CD4-positive, CD25-positive, alpha-beta regulatory T cell (primary cell): ENCODE data around the gene RPL19. TPM values are rescaled to one million over a fixed set of nuclear protein-coding genes. Genes with fewer than 3 reads are reported as not detected.

Experiments used
- ATAC-seq, 2 donors: fragments of 150-1000 bp; cut with Tn5 transposase; one replicate each; pipeline ENCODE4 v1.10.0; 2021; ENCODE audit warnings: low read depth in 2 of 2, moderate number of reproducible peaks in 2 of 2, moderate library complexity in 1 of 2
- DNase-seq, 3 donors: peaks; one replicate each; pipeline versions ENCODE4 v3.0.0 to v3.0.0-alpha.2; 2012 to 2022; ENCODE audit warnings: mixed read lengths in 1 of 3
- H3K27ac ChIP-seq: one replicate; pipeline ENCODE4 v1.7.0; 2013; ENCODE audit warnings: mild to moderate bottlenecking, low read length; ENCODE audit not compliant: insufficient read depth, poor library complexity, severe bottlenecking
- H3K27me3 ChIP-seq: one replicate; pipeline ENCODE4 v1.7.0; 2013; ENCODE audit warnings: low read length; ENCODE audit not compliant: control insufficient read depth, insufficient read depth
- H3K36me3 ChIP-seq: one replicate; pipeline ENCODE4 v1.7.0; 2013; ENCODE audit warnings: mild to moderate bottlenecking, low read length, moderate library complexity; ENCODE audit not compliant: control insufficient read depth, insufficient read depth
- H3K4me1 ChIP-seq: 2 replicates; pipeline ENCODE4 v1.7.0; 2013; ENCODE audit warnings: mild to moderate bottlenecking, low read length; ENCODE audit not compliant: insufficient read depth, control insufficient read depth, poor library complexity, severe bottlenecking
- H3K4me3 ChIP-seq: one replicate; pipeline ENCODE4 v1.7.0; 2013; ENCODE audit warnings: low read depth, mild to moderate bottlenecking, low read length, moderate library complexity
- H3K9me3 ChIP-seq, 2 experiments: 1 replicate in 1 of 2; 2 replicates in 1 of 2; pipeline ENCODE4 v1.7.0; 2013; ENCODE audit warnings: low read length in 2 of 2, mild to moderate bottlenecking in 1 of 2, moderate library complexity in 1 of 2; ENCODE audit not compliant: control insufficient read depth in 2 of 2
- H3K27ac Mint-ChIP-seq, 3 donors: one replicate each; pipeline ENCODE4 v1.8.0; 2020 to 2022; ENCODE audit warnings: mild to moderate bottlenecking in 3 of 3, mixed read lengths in 3 of 3, moderate library complexity in 2 of 3
- H3K27me3 Mint-ChIP-seq: one replicate; pipeline ENCODE4 v1.8.0; 2022; ENCODE audit warnings: mild to moderate bottlenecking, mixed read lengths
- H3K36me3 Mint-ChIP-seq: one replicate; pipeline ENCODE4 v1.8.0; 2020; ENCODE audit warnings: mixed read lengths
- H3K4me1 Mint-ChIP-seq, 4 donors: one replicate each; pipeline ENCODE4 v1.8.0; 2020 to 2022; ENCODE audit warnings: mixed read lengths in 4 of 4, mild to moderate bottlenecking in 1 of 4
- H3K4me3 Mint-ChIP-seq, 4 donors: one replicate each; pipeline ENCODE4 v1.8.0; 2020 to 2022; ENCODE audit warnings: mild to moderate bottlenecking in 4 of 4, mixed read lengths in 4 of 4, moderate library complexity in 3 of 4
- H3K9me3 Mint-ChIP-seq, 7 donors: one replicate each; pipeline ENCODE4 v1.8.0; 2020 to 2022; ENCODE audit warnings: mixed read lengths in 7 of 7, mild to moderate bottlenecking in 3 of 7, moderate library complexity in 2 of 7
- polyA plus RNA-seq, 4 donors: library from polyadenylated mRNA; unstranded; fragments of 300-500 nt; fragmentation: Illumina TruSeq; gene quantifications; one replicate each; pipeline ENCODE4 v1.2.3, GENCODE V29; 2021
- total RNA-seq: library from RNA; stranded (reverse); gene quantifications from one replicate; pipeline ENCODE4 v1.2.3, GENCODE V29; 2022

RPL19 gene
- total and polyA plus RNA-seq, 5 donors from 2014 or later = 2,055 to 3,537 (median 2,503) TPM

DNA sequence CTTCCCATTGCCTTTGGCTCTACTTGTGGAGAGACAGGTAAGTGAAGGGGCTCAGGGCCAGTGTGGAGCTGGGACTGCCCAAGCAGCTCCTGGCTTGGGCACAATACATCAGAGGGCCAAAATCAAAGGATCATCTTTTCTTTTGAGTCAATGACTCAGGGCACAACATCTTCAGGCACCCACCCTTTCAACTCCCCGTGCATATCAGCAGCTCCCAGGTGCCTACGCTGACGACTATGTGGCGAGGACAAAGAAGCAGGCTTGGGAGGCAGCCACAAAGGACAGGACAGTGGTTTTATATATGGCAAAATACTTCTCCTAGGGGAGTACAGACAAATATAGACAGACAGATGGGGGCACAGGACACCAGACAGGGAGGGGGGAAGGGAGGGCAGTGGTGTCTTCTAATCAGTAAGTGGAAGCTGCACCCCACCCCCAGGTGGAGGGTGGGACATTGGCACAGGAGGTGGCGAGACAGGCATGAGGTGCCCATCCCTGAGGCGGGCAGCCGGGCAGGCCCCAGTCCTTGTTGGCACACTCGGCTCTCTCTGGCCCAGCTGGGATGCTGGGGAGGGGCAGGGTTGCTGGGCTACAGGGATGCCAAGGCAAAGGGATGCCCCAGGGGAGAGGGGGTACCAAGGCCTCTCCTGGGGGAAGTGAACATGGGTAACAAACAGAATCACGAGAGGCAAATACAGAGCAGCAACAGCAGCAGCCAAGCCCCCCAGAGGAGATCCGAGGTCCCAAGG lies 26.4 kb upstream of the RPL19 start:
- Histone ChIP-seq H3K9me3 (no peaks in the 10 kb centered on the region), H3K4me3 (no peak overlapping the region), H3K4me1 (peaks cover 3% of the 10 kb centered on the region), H3K27me3 (no peaks in the 10 kb centered on the region), H3K27ac (no peak overlapping the region), H3K36me3 (peaks cover 14% of the 10 kb centered on the region)
- ATAC-seq = no peak
- H3K27ac Mint-ChIP-seq = peak overlapping the region in 1 of 3 donors; percentile 75
- peaks cover 15% of the 10 kb centered on the region for H3K36me3 Mint-ChIP-seq
- no peaks in the 10 kb centered on the region for H3K9me3 Mint-ChIP-seq
- H3K27me3 Mint-ChIP-seq = peaks cover 18% of the 10 kb centered on the region
- no peak overlapping the region for H3K4me3 Mint-ChIP-seq
- peaks cover 0 to 26% (median 3%) of the 10 kb centered on the region in 4 donors for H3K4me1 Mint-ChIP-seq
- no peak for DNase-seq

DNA sequence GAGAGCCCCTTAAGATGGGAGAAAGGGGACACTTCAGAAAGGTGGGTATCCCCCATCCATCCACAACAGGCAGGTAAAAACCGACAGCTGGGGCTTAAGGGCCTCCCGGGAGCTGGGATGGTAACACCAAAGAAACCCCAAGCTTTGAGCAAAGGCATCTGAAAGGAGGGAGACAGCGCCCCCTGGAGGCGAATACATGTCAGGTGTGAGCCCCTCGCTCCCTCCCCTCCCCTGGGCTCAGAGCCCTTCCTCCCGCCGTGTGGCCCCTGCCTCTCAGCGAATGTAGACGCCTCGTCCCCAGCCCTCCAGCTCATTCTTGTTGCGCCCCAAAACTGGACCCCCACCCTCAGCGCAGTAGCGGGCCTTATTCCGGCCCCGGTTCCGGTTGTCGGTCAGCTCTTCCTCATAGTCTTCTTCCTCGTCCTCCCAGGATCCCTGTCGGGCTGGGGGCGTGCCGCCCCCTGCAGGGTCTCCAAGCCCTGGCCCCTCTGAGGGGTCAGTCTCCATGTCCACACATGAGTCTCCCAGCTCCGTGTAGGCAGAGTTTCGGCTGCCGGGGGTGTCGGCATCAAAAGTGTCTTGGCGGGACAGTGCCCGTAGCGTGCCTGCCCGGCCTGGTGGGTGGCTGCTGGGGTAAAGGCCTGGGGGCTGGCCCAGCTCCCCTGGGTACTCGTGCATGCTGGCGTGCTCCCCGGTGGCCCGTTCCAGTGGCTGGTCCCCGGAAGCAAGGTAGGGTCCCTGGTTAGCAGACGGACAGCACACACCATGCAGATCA lies 25.0 kb upstream of the RPL19 start:
- Histone ChIP-seq H3K36me3 (peaks cover 15% of the 10 kb centered on the region), H3K27ac (no peak overlapping the region), H3K9me3 (no peaks in the 10 kb centered on the region), H3K27me3 (no peaks in the 10 kb centered on the region), H3K4me3 (no peak overlapping the region), H3K4me1 (peaks cover 3% of the 10 kb centered on the region)
- no peak overlapping the region for H3K4me3 Mint-ChIP-seq
- peak overlapping the region in 1 of 3 donors; percentile 38 for H3K27ac Mint-ChIP-seq
- ATAC-seq (peak; percentile 62 to 72), DNase-seq (peak; percentile 59 to 76 (median 71))
- H3K36me3 Mint-ChIP-seq = peaks cover 15% of the 10 kb centered on the region
- H3K9me3 Mint-ChIP-seq = no peaks in the 10 kb centered on the region
- peaks cover 9% of the 10 kb centered on the region for H3K27me3 Mint-ChIP-seq
- peaks cover 0 to 26% (median 3%) of the 10 kb centered on the region in 4 donors for H3K4me1 Mint-ChIP-seq

DNA sequence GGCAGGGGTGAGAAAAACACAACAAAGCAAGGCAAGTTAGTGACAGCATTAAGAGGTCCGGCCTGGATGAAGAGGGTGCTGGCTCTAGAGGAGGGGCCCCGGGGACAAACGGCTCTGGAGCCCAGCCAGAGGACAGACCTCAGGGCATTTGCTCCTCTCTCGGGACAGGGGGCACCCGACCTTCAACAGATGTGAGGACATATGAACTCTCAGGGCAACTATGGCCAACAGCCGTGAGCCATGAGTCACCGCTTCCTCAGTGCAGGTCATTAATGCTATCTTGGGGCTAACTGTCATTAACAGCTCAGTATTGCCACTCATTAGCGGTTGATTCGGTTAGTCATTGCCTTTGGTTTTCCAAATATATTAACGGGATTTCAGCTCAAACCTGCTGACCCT lies 24.4 kb upstream of the RPL19 start:
- H3K27ac Mint-ChIP-seq = peak overlapping the region in 1 of 3 donors; percentile 38

DNA sequence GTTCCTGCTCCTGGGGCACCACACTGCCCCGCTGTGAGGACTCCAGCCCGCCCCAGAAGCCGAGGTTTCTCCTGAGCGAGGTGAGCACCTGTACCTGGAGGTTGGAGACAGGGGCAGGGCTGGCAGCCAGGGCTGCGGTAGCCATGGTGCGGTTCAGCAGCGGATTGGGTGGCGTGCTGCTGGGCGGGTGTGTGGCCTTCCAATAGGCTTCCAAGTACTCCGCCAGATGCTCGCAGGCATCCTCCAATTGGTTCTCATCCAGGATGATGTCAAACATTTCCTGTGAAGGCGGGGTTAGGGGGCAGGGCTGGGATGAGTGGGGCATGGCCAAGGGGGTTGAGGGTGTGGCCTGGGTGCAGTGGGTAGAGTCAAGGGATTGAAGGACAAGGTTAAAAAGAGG lies 22.8 kb upstream of the RPL19 start:
- DNase-seq = no peak
- H3K9me3 Mint-ChIP-seq = no peaks in the 10 kb centered on the region
- peak overlapping the region in 1 of 3 donors; percentile 42 for H3K27ac Mint-ChIP-seq

More for the DNA sequence above, 24.4 kb upstream of the RPL19 start:
- peaks cover 0 to 26% (median 3%) of the 10 kb centered on the region in 4 donors for H3K4me1 Mint-ChIP-seq
- H3K9me3 Mint-ChIP-seq = no peaks in the 10 kb centered on the region
- no peak for ATAC-seq
- H3K36me3 ChIP-seq = peaks cover 15% of the 10 kb centered on the region
- peaks cover 9% of the 10 kb centered on the region for H3K27me3 Mint-ChIP-seq
- H3K36me3 Mint-ChIP-seq = peaks cover 15% of the 10 kb centered on the region
- H3K27ac ChIP-seq = no peak overlapping the region
- H3K27me3 ChIP-seq = no peaks in the 10 kb centered on the region
- H3K9me3 ChIP-seq = no peaks in the 10 kb centered on the region
- no peak for DNase-seq
- no peak overlapping the region for H3K4me3 Mint-ChIP-seq
- no peak overlapping the region for H3K4me3 ChIP-seq
- peaks cover 3% of the 10 kb centered on the region for H3K4me1 ChIP-seq

DNA sequence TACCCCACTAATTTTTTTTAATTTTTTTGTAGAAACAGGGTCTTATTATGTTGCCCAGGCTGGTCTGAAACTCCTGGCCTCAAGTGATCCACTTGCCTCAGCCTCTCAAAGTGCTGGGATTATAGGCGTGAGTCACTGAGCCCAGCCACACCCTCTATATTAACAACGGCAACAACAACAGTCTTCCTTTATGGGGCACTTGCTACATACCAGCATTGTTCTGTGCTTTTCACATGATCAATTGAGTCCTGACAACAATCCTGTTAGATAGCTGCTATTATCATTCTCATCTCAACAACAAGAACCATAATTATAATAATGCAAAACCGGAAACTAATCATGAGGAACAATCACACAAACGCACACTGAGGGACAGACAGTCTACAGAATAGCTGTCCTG lies 21.5 kb upstream of the RPL19 start:
- Mint-ChIP-seq H3K27ac (no peak overlapping the region), H3K27me3 (no peaks in the 10 kb centered on the region), H3K36me3 (peaks cover 24% of the 10 kb centered on the region), H3K9me3 (no peaks in the 10 kb centered on the region), H3K4me1 (peaks cover 0 to 9% (median 2%) of the 10 kb centered on the region in 4 donors), H3K4me3 (no peak overlapping the region)
- H3K4me3 ChIP-seq = no peak overlapping the region
- DNase-seq = no peak
- H3K27ac ChIP-seq = no peak overlapping the region
- no peaks in the 10 kb centered on the region for H3K9me3 ChIP-seq
- H3K4me1 ChIP-seq = no peaks in the 10 kb centered on the region
- H3K36me3 ChIP-seq = peaks cover 25% of the 10 kb centered on the region
- no peak for ATAC-seq
- no peaks in the 10 kb centered on the region for H3K27me3 ChIP-seq

More for the DNA sequence above, 22.8 kb upstream of the RPL19 start:
- peaks cover 0 to 22% (median 2%) of the 10 kb centered on the region in 4 donors for H3K4me1 Mint-ChIP-seq
- Histone ChIP-seq H3K36me3 (peaks cover 15% of the 10 kb centered on the region), H3K27me3 (no peaks in the 10 kb centered on the region), H3K9me3 (no peaks in the 10 kb centered on the region), H3K4me3 (no peak overlapping the region), H3K27ac (no peak overlapping the region), H3K4me1 (peaks cover 3% of the 10 kb centered on the region)
- H3K36me3 Mint-ChIP-seq = peaks cover 15% of the 10 kb centered on the region
- no peak for ATAC-seq
- peaks cover 2% of the 10 kb centered on the region for H3K27me3 Mint-ChIP-seq
- no peak overlapping the region for H3K4me3 Mint-ChIP-seq

DNA sequence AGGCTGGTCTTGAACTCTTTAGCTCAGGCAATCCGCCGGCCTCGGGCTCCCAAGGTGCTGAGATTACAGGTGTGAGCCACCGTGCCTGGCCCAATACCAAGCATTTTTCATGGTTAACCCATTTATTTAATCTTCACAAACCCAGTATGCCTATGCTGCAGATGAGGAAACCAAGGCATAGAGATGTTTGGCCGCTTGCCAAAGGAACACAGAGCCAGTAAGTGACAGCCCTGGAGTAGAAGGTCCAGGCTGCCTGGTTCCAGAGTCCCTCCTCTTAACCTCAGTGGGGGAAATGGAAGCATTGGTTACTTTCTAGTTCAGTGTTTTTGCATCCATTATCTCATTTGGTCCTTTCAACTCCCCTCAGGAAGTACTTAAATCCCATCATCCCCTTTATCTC lies 18.8 kb upstream of the RPL19 start:
- Histone ChIP-seq H3K9me3 (no peaks in the 10 kb centered on the region), H3K36me3 (peaks cover 41% of the 10 kb centered on the region), H3K4me1 (no peaks in the 10 kb centered on the region), H3K27me3 (no peaks in the 10 kb centered on the region), H3K4me3 (no peak overlapping the region), H3K27ac (no peak overlapping the region)
- no peak for DNase-seq
- H3K9me3 Mint-ChIP-seq = no peaks in the 10 kb centered on the region
- peaks cover 34% of the 10 kb centered on the region for H3K36me3 Mint-ChIP-seq
- no peak overlapping the region for H3K27ac Mint-ChIP-seq
- H3K4me1 Mint-ChIP-seq = peaks cover 0 to 4% (median 0%) of the 10 kb centered on the region in 4 donors
- H3K4me3 Mint-ChIP-seq = no peak overlapping the region
- ATAC-seq = no peak
- H3K27me3 Mint-ChIP-seq = no peaks in the 10 kb centered on the region

DNA sequence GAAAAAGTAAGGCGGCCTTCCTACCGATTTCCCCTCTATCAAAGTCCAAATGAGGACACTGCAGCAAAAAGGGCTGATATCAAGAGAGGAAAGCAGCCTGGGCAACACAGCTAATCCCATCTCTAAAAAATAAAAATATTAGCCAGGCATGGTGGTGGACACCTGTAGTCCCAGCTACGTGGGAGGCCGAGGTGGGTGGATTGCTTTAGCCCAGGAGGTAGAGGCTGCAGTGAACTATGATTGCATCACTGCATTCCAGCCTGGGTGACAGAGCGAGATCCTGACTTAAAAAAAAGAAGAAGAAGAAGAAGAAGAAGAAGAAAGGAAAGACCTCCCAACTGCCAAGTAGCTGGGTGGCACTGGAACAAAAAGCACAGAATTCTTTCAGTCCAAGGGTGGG lies 17.0 kb upstream of the RPL19 start:
- Histone ChIP-seq H3K27ac (no peak overlapping the region), H3K9me3 (no peaks in the 10 kb centered on the region), H3K27me3 (no peaks in the 10 kb centered on the region), H3K4me3 (no peak overlapping the region), H3K4me1 (no peaks in the 10 kb centered on the region), H3K36me3 (peaks cover 43% of the 10 kb centered on the region)
- Mint-ChIP-seq H3K4me3 (peak overlapping the region in 1 of 4 donors; percentile 65), H3K4me1 (peaks cover 0 to 4% (median 0%) of the 10 kb centered on the region in 4 donors), H3K27ac (peak overlapping the region in 1 of 3 donors; percentile 12), H3K27me3 (no peaks in the 10 kb centered on the region), H3K9me3 (no peaks in the 10 kb centered on the region), H3K36me3 (peaks cover 27% of the 10 kb centered on the region)
- ATAC-seq = no peak
- no peak for DNase-seq
